PC-3 (cell line): Measurements from ENCODE around the gene TTLL12.

Source experiments
- EZH2 ChIP-seq: fragments of 300-600 bp; sonication (generic); IDR thresholded peaks from one replicate; pipeline ENCODE4 v1.6.1; 2017; ENCODE audit warnings: antibody characterized with exemption, mild to moderate bottlenecking, low read length; ENCODE audit not compliant: unreplicated experiment
- EZH2phosphoT487 ChIP-seq: fragments of 300-600 bp; sonication (generic); IDR thresholded peaks from 2 replicates; pipeline ENCODE4 v1.6.1; 2018; ENCODE audit warnings: mild to moderate bottlenecking, antibody characterized with exemption, low read length, borderline replicate concordance
- TF ChIP-seq, protein P1 (sequence below): fragments of 300-600 bp; sonication (generic); conservative IDR thresholded peaks from 2 replicates; pipeline ENCODE4 v1.5.1; 2017; ENCODE audit warnings: antibody characterized with exemption, low read depth, mild to moderate bottlenecking, low read length

DNA sequence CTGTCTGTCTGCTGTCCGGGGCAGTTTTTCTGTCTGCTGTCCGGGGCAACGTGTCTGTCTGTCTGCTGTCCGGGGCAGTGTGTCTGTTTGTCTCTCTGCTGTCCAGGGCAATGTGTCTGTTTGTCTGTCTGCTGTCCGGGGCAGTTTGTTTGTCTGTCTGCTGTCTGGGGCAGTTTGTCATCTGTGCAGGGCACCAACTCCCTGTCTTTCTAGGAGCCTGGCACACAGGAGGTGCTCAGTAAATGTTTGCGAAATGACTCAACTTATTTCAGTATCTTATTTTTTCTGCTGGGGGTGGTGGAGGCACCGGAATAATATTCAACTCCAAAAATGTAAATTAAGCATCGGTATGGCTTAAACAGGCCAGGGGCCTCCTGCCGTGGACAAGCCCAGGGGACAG, 12.0 kb upstream of the TTLL12 start:
- no peak for TF ChIP-seq EZH2
- TF ChIP-seq, protein P1, sequence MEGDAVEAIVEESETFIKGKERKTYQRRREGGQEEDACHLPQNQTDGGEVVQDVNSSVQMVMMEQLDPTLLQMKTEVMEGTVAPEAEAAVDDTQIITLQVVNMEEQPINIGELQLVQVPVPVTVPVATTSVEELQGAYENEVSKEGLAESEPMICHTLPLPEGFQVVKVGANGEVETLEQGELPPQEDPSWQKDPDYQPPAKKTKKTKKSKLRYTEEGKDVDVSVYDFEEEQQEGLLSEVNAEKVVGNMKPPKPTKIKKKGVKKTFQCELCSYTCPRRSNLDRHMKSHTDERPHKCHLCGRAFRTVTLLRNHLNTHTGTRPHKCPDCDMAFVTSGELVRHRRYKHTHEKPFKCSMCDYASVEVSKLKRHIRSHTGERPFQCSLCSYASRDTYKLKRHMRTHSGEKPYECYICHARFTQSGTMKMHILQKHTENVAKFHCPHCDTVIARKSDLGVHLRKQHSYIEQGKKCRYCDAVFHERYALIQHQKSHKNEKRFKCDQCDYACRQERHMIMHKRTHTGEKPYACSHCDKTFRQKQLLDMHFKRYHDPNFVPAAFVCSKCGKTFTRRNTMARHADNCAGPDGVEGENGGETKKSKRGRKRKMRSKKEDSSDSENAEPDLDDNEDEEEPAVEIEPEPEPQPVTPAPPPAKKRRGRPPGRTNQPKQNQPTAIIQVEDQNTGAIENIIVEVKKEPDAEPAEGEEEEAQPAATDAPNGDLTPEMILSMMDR, result no peak
- TF ChIP-seq EZH2phosphoT487, result no peak
